ENCODE data around the gene ADGRG3. TPM values are rescaled to one million over a fixed set of nuclear protein-coding genes. Genes with fewer than 3 reads are reported as not detected.
A peak's percentile ranks its signal among the peaks of the same experiment; 100 is the strongest.

The ADGRG3 gene
- total RNA-seq, 4 donors from 2014 or later: 2.3 to 17.7 (median 4.4) TPM

GRCh38 chr16:57643147-57643874 lies 24.8 kb upstream of the ADGRG3 start:
- TF ChIP-seq CTCF (IDR thresholded peaks at IDR 0.05): no peak
- peak; percentile 66 for ATAC-seq (ENCODE audit: low FRiP score)
- no peak for DNase-seq (ENCODE audit: low spot score)

- ATAC-seq (ENCODE audit: low FRiP score) (no peak), DNase-seq (ENCODE audit: low spot score) (no peak)
- no peak for TF ChIP-seq CTCF (IDR thresholded peaks at IDR 0.05)
Observed at GRCh38 chr16:57643910-57644309, 24.2 kb upstream of the ADGRG3 start.

- DNase-seq (ENCODE audit: low spot score) (no peak), ATAC-seq (ENCODE audit: low FRiP score) (no peak)
- TF ChIP-seq CTCF (IDR thresholded peaks at IDR 0.05): no peak
Observed at GRCh38 chr16:57644383-57645014, 23.6 kb upstream of the ADGRG3 start.

GRCh38 chr16:57645169-57645568 lies 22.9 kb upstream of the ADGRG3 start:
- TF ChIP-seq CTCF (IDR thresholded peaks at IDR 0.05): no peak
- no peak for DNase-seq (ENCODE audit: low spot score)
- no peak for ATAC-seq (ENCODE audit: low FRiP score)

GRCh38 chr16:57645691-57646387 lies 22.3 kb upstream of the ADGRG3 start:
- DNase-seq (ENCODE audit: low spot score) (no peak), ATAC-seq (ENCODE audit: low FRiP score) (peak; percentile 7)
- no peak for TF ChIP-seq CTCF (IDR thresholded peaks at IDR 0.05)

DNA sequence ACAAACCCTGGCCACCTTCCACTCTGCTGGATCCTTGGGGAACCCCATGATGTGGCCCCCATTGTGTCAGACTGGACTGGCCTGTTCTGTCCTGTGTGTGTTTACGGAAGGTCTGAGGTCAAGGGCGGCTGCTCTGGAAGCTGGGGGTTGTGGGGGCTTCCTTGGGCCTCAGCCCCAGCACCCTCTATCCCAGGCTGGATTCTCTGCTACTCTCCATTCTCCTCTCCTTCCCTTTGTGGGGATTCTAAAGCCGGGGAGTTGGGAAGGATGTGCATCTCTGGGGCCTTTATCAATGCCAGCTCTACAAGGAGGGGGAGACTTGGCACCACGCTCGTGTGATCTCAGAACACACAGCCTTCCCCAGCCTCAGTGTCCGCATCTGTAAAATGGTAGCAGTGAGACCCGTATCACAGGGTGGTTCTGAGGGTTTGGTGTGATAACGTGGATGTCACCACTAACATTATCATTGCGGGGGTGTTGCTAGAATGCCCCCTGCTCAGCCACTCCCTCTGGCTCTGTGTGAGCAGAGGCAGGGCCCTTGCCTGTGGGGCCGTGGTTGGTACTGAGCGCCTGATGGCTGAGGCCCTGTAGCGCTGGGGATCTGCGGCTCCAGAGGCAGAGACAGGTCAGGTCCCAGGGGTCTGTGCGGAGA lies 21.6 kb upstream of the ADGRG3 start:
- no peak for DNase-seq (ENCODE audit: low spot score)
- ATAC-seq (ENCODE audit: low FRiP score): no peak
- no peak for TF ChIP-seq CTCF (IDR thresholded peaks at IDR 0.05)
